ENCODE results near the gene RAPGEF5. TPM values are rescaled to one million over a fixed set of nuclear protein-coding genes. Genes with fewer than 3 reads are reported as not detected.

Gene RAPGEF5
- total and polyA plus RNA-seq, 10 of the 15 experiments (the other 5 are each of a cell fraction or from before 2014, with no cell fraction given) = 0.38 to 4.0 (median 1.6) TPM; not detected in 1

DNA sequence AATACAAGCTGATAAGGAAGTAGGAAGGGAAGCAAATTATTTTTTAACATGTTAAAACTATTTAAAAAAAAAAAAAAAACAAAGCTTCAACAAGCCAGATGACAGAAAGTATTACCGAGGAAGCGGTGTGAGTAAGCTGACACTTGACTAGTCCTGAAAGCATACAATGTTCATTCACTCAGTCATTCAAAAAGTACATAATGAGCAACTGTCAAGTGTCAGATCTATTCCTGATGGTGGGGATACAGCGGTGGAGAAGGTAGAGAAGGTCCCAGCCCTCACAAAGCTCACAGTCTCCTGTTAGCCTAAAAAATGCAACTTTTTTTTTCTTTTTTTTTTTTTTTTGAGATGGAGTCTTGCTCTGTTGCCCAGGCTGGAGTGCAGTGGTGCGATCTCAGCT, 40.0 kb downstream of the RAPGEF5 start (continued):
- TF ChIP-seq EP300 (IDR thresholded peaks at IDR 0.05; ENCODE audit: borderline replicate concordance in 1 of 2, control insufficient read depth in 1 of 2, low read depth in 2 of 2, low read length in 2 of 2) = no peak

DNA sequence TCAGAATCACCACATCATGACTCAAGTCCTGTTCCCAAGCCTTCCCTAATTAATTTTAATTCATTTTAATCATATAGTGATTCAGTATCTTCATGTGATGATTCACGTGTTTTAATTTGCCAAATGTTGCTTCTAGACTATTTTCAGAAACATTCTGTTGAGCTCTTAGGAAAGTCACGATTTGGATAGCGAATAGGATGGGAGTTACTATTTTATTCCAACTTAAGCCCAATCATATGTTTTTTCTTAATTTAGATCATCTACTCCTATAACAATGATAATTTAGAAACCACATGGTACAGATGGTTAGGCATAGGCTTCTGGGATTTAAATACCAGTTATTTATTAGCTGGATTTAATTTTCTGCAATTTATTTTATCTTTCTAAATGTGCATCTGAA, 49.1 kb downstream of the RAPGEF5 start:
- ChIA-PET SMC1A (ENCODE audit: uncharacterized antibody, unreplicated experiment) (interaction anchor here (0.8 to 2.3 kb wide), 4 partner anchors 8 to 19 kb away, joined by 3 to 9 read pairs (median 6); no protein-coding TSS in a partner anchor), CTCF (interaction anchor here (1.1 to 1.9 kb wide), 3 partner anchors 11 to 198 kb away, joined by 4 to 5 read pairs (median 4); no protein-coding TSS in a partner anchor), RAD21 (ENCODE audit: unreplicated experiment) (no interaction called here), POLR2A (no interaction called here)
- no peak overlapping the region for H3K27ac ChIP-seq (ENCODE audit: control insufficient read depth, insufficient read depth)
- no peaks in the 10 kb centered on the region; the same call in 2 of the 3 replicates for H3K9me3 ChIP-seq (replicated peaks; ENCODE audit: control insufficient read depth, insufficient read depth, low read length)
- ATAC-seq (no peak), FAIRE-seq (no peak), DNase-seq (ENCODE audit: low read depth, low spot score) (no peak)
- H4K20me1 ChIP-seq (ENCODE audit: control insufficient read depth, insufficient read depth) = no peaks in the 10 kb centered on the region
- intact Hi-C loops (cut with micrococcal nuclease; ENCODE audit: unreplicated experiment) (no loop called here), in situ Hi-C loops (cut with MboI) (no loop called here)
- WGBS (ENCODE audit: insufficient coverage, insufficient replicate concordance, low lambda C conversion rate, missing lambda C conversion rate) = 46% methylated on average over 3 of the region's 3 CpGs
- H3K27me3 ChIP-seq (replicated peaks in 1 of 2; ENCODE audit: control insufficient read depth in 2 of 2, insufficient read depth in 2 of 2, low read length in 1 of 2) = no peaks in the 10 kb centered on the region
- H3K4me2 ChIP-seq (ENCODE audit: control insufficient read depth, insufficient read depth) = no peak overlapping the region
- H3K4me1 ChIP-seq (ENCODE audit: control insufficient read depth, insufficient read depth, low read length) = no peaks in the 10 kb centered on the region
- H3K79me2 ChIP-seq (ENCODE audit: control insufficient read depth, insufficient read depth, low read length) = no peaks in the 10 kb centered on the region
- H3K36me3 ChIP-seq (ENCODE audit: control insufficient read depth in 2 of 2, insufficient read depth in 2 of 2, low read length in 1 of 2) = no peaks in the 10 kb centered on the region
- no peak overlapping the region for H3K9ac ChIP-seq (ENCODE audit: control insufficient read depth, insufficient read depth, low read length)
- H3K4me3 ChIP-seq = no peak overlapping the region
- BruUV-seq (replicated peaks) = no TSS peak
- H2AFZ ChIP-seq (ENCODE audit: control insufficient read depth, low read depth, low read length) = no peak overlapping the region
- TF ChIP-seq MYC (IDR thresholded peaks at IDR 0.05; ENCODE audit: insufficient read depth, insufficient read length, insufficient replicate concordance, low read length, severe bottlenecking) = no peak
- TF ChIP-seq SPI1 (IDR thresholded peaks at IDR 0.05; ENCODE audit: borderline replicate concordance, insufficient read depth, low read depth, low read length) = no peak
- no peak for TF ChIP-seq ZSCAN29 (IDR thresholded peaks at IDR 0.05)
- TF ChIP-seq, protein P1, sequence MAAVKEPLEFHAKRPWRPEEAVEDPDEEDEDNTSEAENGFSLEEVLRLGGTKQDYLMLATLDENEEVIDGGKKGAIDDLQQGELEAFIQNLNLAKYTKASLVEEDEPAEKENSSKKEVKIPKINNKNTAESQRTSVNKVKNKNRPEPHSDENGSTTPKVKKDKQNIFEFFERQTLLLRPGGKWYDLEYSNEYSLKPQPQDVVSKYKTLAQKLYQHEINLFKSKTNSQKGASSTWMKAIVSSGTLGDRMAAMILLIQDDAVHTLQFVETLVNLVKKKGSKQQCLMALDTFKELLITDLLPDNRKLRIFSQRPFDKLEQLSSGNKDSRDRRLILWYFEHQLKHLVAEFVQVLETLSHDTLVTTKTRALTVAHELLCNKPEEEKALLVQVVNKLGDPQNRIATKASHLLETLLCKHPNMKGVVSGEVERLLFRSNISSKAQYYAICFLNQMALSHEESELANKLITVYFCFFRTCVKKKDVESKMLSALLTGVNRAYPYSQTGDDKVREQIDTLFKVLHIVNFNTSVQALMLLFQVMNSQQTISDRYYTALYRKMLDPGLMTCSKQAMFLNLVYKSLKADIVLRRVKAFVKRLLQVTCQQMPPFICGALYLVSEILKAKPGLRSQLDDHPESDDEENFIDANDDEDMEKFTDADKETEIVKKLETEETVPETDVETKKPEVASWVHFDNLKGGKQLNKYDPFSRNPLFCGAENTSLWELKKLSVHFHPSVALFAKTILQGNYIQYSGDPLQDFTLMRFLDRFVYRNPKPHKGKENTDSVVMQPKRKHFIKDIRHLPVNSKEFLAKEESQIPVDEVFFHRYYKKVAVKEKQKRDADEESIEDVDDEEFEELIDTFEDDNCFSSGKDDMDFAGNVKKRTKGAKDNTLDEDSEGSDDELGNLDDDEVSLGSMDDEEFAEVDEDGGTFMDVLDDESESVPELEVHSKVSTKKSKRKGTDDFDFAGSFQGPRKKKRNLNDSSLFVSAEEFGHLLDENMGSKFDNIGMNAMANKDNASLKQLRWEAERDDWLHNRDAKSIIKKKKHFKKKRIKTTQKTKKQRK (IDR thresholded peaks at IDR 0.05; ENCODE audit: low read depth, low read length) = no peak
- no peak for TF ChIP-seq ZZZ3 (IDR thresholded peaks at IDR 0.05; ENCODE audit: control insufficient read depth, insufficient read length, low read depth)
- TF ChIP-seq HCFC1 (IDR thresholded peaks at IDR 0.05; ENCODE audit: low read length) = no peak
- TF ChIP-seq, protein P2, sequence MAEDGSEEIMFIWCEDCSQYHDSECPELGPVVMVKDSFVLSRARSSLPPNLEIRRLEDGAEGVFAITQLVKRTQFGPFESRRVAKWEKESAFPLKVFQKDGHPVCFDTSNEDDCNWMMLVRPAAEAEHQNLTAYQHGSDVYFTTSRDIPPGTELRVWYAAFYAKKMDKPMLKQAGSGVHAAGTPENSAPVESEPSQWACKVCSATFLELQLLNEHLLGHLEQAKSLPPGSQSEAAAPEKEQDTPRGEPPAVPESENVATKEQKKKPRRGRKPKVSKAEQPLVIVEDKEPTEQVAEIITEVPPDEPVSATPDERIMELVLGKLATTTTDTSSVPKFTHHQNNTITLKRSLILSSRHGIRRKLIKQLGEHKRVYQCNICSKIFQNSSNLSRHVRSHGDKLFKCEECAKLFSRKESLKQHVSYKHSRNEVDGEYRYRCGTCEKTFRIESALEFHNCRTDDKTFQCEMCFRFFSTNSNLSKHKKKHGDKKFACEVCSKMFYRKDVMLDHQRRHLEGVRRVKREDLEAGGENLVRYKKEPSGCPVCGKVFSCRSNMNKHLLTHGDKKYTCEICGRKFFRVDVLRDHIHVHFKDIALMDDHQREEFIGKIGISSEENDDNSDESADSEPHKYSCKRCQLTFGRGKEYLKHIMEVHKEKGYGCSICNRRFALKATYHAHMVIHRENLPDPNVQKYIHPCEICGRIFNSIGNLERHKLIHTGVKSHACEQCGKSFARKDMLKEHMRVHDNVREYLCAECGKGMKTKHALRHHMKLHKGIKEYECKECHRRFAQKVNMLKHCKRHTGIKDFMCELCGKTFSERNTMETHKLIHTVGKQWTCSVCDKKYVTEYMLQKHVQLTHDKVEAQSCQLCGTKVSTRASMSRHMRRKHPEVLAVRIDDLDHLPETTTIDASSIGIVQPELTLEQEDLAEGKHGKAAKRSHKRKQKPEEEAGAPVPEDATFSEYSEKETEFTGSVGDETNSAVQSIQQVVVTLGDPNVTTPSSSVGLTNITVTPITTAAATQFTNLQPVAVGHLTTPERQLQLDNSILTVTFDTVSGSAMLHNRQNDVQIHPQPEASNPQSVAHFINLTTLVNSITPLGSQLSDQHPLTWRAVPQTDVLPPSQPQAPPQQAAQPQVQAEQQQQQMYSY (CRISPR knock-in tag; IDR thresholded peaks at IDR 0.05) = no peak
- no peak for TF ChIP-seq POLR2AphosphoS5 (IDR thresholded peaks at IDR 0.05; ENCODE audit: low read length)
- no peak for TF ChIP-seq NR2F1 (conservative IDR thresholded peaks at IDR 0.05)
- TF ChIP-seq, protein P3, sequence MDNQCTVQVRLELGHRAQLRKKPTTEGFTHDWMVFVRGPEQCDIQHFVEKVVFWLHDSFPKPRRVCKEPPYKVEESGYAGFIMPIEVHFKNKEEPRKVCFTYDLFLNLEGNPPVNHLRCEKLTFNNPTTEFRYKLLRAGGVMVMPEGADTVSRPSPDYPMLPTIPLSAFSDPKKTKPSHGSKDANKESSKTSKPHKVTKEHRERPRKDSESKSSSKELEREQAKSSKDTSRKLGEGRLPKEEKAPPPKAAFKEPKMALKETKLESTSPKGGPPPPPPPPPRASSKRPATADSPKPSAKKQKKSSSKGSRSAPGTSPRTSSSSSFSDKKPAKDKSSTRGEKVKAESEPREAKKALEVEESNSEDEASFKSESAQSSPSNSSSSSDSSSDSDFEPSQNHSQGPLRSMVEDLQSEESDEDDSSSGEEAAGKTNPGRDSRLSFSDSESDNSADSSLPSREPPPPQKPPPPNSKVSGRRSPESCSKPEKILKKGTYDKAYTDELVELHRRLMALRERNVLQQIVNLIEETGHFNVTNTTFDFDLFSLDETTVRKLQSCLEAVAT (IDR thresholded peaks at IDR 0.05) = no peak
- TF ChIP-seq RBBP5 (conservative IDR thresholded peaks at IDR 0.05) = no peak

Measured in GM12878 (cell line).